ENCODE measurements around the gene C1orf21. TPM values are rescaled to one million over a fixed set of nuclear protein-coding genes. Genes with fewer than 3 reads are reported as not detected.

Gene C1orf21
- total and polyA plus RNA-seq, 2 of the 4 experiments (the other 2 are of a cell fraction) = 6.4 to 9.9 TPM

GRCh38 chr1:184530226-184530625 is 143.4 kb downstream of the C1orf21 start:
- no peak for DNase-seq
- Histone ChIP-seq H3K36me3 (ENCODE audit: control insufficient read depth, insufficient read depth, low read length) (no peaks in the 10 kb centered on the region), H2BK20ac (ENCODE audit: low read depth, low read length) (no peak overlapping the region), H2AFZ (replicated peaks; ENCODE audit: low read length, poor library complexity) (no peak overlapping the region), H3K4me3 (ENCODE audit: insufficient read depth, low read depth, low read length) (no peak overlapping the region), H3K9ac (ENCODE audit: low read depth, low read length) (no peak overlapping the region), H4K91ac (ENCODE audit: insufficient read depth, low read depth, low read length) (no peak overlapping the region), H3K14ac (replicated peaks; ENCODE audit: low read depth, low read length) (no peak overlapping the region), H3K18ac (ENCODE audit: low read depth, low read length) (no peak overlapping the region), H3K23ac (ENCODE audit: low read depth, low read length) (no peak overlapping the region), H3K79me1 (ENCODE audit: low read depth in 1 of 2, low read length in 2 of 2) (no peaks in the 10 kb centered on the region), H3K4me2 (ENCODE audit: low read depth, low read length) (no peak overlapping the region), H3K9me1 (ENCODE audit: insufficient read depth, low read length) (no peaks in the 10 kb centered on the region), H3K4me1 (ENCODE audit: control insufficient read depth, insufficient read depth, low read length) (no peaks in the 10 kb centered on the region), H2BK120ac (ENCODE audit: low read depth, low read length) (no peak overlapping the region), H4K20me1 (ENCODE audit: insufficient read depth, low read length) (no peaks in the 10 kb centered on the region), H3K56ac (ENCODE audit: extremely low read depth, insufficient read depth, low read length) (no peak overlapping the region), H2AK5ac (ENCODE audit: low read depth, low read length) (no peak overlapping the region), H4K5ac (ENCODE audit: low read depth, low read length) (no peak overlapping the region), H2BK15ac (ENCODE audit: low read depth, low read length) (no peak overlapping the region), H3K27me3 (ENCODE audit: control insufficient read depth, insufficient read depth, low read length) (no peaks in the 10 kb centered on the region), H2AK9ac (replicated peaks; ENCODE audit: low read depth, low read length, poor library complexity) (no peak overlapping the region), H3K9me3 (ENCODE audit: control insufficient read depth, insufficient read depth, low read length) (no peaks in the 10 kb centered on the region), H4K8ac (ENCODE audit: low read depth in 2 of 2, low read length in 2 of 2) (no peak overlapping the region), H2BK5ac (ENCODE audit: low read depth, low read length, poor library complexity, severe bottlenecking) (no peak overlapping the region), H3K27ac (ENCODE audit: insufficient read depth, low read length) (no peak overlapping the region), H3K4ac (ENCODE audit: low read depth, low read length) (no peak overlapping the region)
- ChIA-PET CTCF (interaction anchor here (0.6 to 0.9 kb wide), 3 partner anchors 9 to 40 kb away, joined by 3 to 5 read pairs (median 3); no protein-coding TSS in a partner anchor), POLR2A (ENCODE audit: unreplicated experiment) (interaction anchor here (0.7 kb wide), 1 partner anchor 1492 kb away, joined by 11 read pairs; no protein-coding TSS in a partner anchor)
- no TSS peak for BruUV-seq (replicated peaks)
- ATAC-seq (ENCODE audit: low read depth) = no peak
- TF ChIP-seq, protein P1, sequence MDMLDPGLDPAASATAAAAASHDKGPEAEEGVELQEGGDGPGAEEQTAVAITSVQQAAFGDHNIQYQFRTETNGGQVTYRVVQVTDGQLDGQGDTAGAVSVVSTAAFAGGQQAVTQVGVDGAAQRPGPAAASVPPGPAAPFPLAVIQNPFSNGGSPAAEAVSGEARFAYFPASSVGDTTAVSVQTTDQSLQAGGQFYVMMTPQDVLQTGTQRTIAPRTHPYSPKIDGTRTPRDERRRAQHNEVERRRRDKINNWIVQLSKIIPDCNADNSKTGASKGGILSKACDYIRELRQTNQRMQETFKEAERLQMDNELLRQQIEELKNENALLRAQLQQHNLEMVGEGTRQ (IDR thresholded peaks at IDR 0.05; ENCODE audit: low read depth, low read length) = no peak
- TF ChIP-seq NFE2L2 (IDR thresholded peaks at IDR 0.05; ENCODE audit: low read depth, low read length) (no peak), CEBPB (IDR thresholded peaks at IDR 0.05; ENCODE audit: low read depth, low read length) (no peak), MAFK (IDR thresholded peaks at IDR 0.05; ENCODE audit: low read depth, low read length) (no peak), CHD1 (IDR thresholded peaks at IDR 0.05; ENCODE audit: low read depth, low read length) (no peak)
- TF ChIP-seq, protein P2, sequence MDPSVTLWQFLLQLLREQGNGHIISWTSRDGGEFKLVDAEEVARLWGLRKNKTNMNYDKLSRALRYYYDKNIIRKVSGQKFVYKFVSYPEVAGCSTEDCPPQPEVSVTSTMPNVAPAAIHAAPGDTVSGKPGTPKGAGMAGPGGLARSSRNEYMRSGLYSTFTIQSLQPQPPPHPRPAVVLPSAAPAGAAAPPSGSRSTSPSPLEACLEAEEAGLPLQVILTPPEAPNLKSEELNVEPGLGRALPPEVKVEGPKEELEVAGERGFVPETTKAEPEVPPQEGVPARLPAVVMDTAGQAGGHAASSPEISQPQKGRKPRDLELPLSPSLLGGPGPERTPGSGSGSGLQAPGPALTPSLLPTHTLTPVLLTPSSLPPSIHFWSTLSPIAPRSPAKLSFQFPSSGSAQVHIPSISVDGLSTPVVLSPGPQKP (IDR thresholded peaks at IDR 0.05; ENCODE audit: borderline replicate concordance, low read depth, low read length) = no peak
- WGBS, 2 experiments (ENCODE audit: extremely low coverage in 2 of 2, insufficient read length in 1 of 2) = no CpG with 5 or more reads among the region's 2 CpGs
- in situ Hi-C loops (cut with MboI; ENCODE audit: low sequenced_read_pairs) = no loop called here
- intact Hi-C loops (cut with micrococcal nuclease) = no loop called here
- dilution Hi-C loops (cut with HindIII; ENCODE audit: low sequenced_read_pairs, unreplicated experiment) = no loop called here
